HepG2 (cell line): ENCODE measurements around the gene MAP1LC3A. TPM values are rescaled to one million over a fixed set of nuclear protein-coding genes. Genes with fewer than 3 reads are reported as not detected.

Source experiments
- DNMT3B ChIP-seq: conservative IDR thresholded peaks from 2 replicates; pipeline ENCODE4 v1.6.1; 2016; ENCODE audit warnings: missing biosample characterization, control low read depth
- FOXK1 ChIP-seq: sonication (generic); formaldehyde crosslinking; IDR thresholded peaks from 2 replicates; pipeline ENCODE4 v1.4.0; 2020; ENCODE audit warnings: low read depth, missing genetic modification reagents, borderline replicate concordance
- GRHL1 ChIP-seq: sonication (generic); formaldehyde crosslinking; conservative IDR thresholded peaks from 2 replicates; pipeline ENCODE4 v1.8.0; 2022; ENCODE audit warnings: missing genetic modification reagents
- LRRFIP1 ChIP-seq: sonication (generic); formaldehyde crosslinking; conservative IDR thresholded peaks from 2 replicates; pipeline ENCODE4 v1.4.0; 2020; ENCODE audit warnings: missing genetic modification reagents
- NFIB ChIP-seq: sonication (generic); formaldehyde crosslinking; IDR thresholded peaks from 2 replicates; pipeline ENCODE4 v1.9.0; 2021; ENCODE audit warnings: missing genetic modification reagents, mild to moderate bottlenecking, borderline replicate concordance
- POLR2AphosphoS5 ChIP-seq: IDR thresholded peaks from 2 replicates; pipeline ENCODE4 v1.6.1; 2012; ENCODE audit warnings: low read depth, low read length
- RCOR2 ChIP-seq: IDR thresholded peaks from 2 replicates; pipeline ENCODE4 v1.6.1; 2016; ENCODE audit warnings: missing biosample characterization, missing genetic modification reagents
- RERE ChIP-seq: IDR thresholded peaks from 2 replicates; pipeline ENCODE4 v1.6.1; 2016; ENCODE audit warnings: low read depth, missing genetic modification reagents, missing compliant biosample characterization
- SPEN ChIP-seq: sonication (generic); formaldehyde crosslinking; IDR thresholded peaks from 2 replicates; pipeline ENCODE4 v1.5.1; 2020; ENCODE audit warnings: low read depth, mild to moderate bottlenecking, missing genetic modification reagents
- TFAP4 ChIP-seq: sonication (generic); IDR thresholded peaks from 2 replicates; pipeline ENCODE4 v1.6.1; 2016; ENCODE audit warnings: low read depth, borderline replicate concordance
- XRCC5 ChIP-seq: fragments of 200-400 bp; formaldehyde crosslinking; optimal IDR thresholded peaks from 2 replicates; pipeline ENCODE3; 2017; ENCODE audit warnings: mild to moderate bottlenecking, low read length
- ZNF12 ChIP-seq: sonication (generic); formaldehyde crosslinking; IDR thresholded peaks from 2 replicates; pipeline ENCODE4 v1.5.0; 2020; ENCODE audit warnings: missing genetic modification reagents
- ZNF121 ChIP-seq: sonication (generic); formaldehyde crosslinking; IDR thresholded peaks from 2 replicates; pipeline ENCODE4 v1.5.0; 2020; ENCODE audit warnings: mild to moderate bottlenecking, missing genetic modification reagents
- ZNF124 ChIP-seq: sonication (generic); formaldehyde crosslinking; IDR thresholded peaks from 2 replicates; pipeline ENCODE4 v1.4.0; 2020; ENCODE audit warnings: missing genetic modification reagents
- ZNF207 ChIP-seq: fragments of 450-650 bp; IDR thresholded peaks from 2 replicates; pipeline ENCODE4 v1.6.1; 2016; ENCODE audit warnings: antibody characterized with exemption, borderline replicate concordance
- ZNF543 ChIP-seq: sonication (generic); formaldehyde crosslinking; IDR thresholded peaks from 2 replicates; pipeline ENCODE4 v1.4.0; 2020; ENCODE audit warnings: mild to moderate bottlenecking, missing genetic modification reagents
- ZNF558 ChIP-seq: sonication (generic); formaldehyde crosslinking; IDR thresholded peaks from 2 replicates; pipeline ENCODE4 v1.9.0; 2022; ENCODE audit warnings: mild to moderate bottlenecking, missing genetic modification reagents, borderline replicate concordance
- ZNF589 ChIP-seq: sonication (generic); formaldehyde crosslinking; conservative IDR thresholded peaks from 2 replicates; pipeline ENCODE4 v1.8.0; 2022; ENCODE audit warnings: mild to moderate bottlenecking, moderate library complexity, missing genetic modification reagents
- polyA plus RNA-seq, 8 experiments: library from polyadenylated mRNA; depleted of rRNA in 3 of 8; stranded (reverse) in 7 of 8; unstranded in 1 of 8; fragments of >200 nt; fragmentation: Illumina TruSeq in 4 of 8; extraction: Trizol in 4 of 8; gene quantifications; 2 replicates each; pipeline versions ENCODE4 v1.2.1 to v1.2.3, GENCODE V29; 2011 to 2016; ENCODE audit warnings: low read depth in 4 of 8, missing spikeins in 1 of 8, mixed read lengths in 1 of 8; ENCODE audit not compliant: insufficient read depth in 1 of 8
- total RNA-seq, 5 experiments: library from RNA; depleted of rRNA; stranded (reverse); fragments of >200 nt; fragmentation: Illumina TruSeq; extraction: Trizol; gene quantifications; 2 replicates each; pipeline ENCODE4 v1.2.3, GENCODE V29; 2016; ENCODE audit warnings: low read depth in 1 of 5

MAP1LC3A gene
- total and polyA plus RNA-seq, 2 of the 13 experiments (the other 11 are each of a cell fraction or from before 2014, with no cell fraction given), result not detected

- TF ChIP-seq ZNF12 (CRISPR knock-in tag) (peak; percentile 46; the same call in 1 of the 2 replicates), TFAP4 (peak; percentile 43; the same call in 1 of the 2 replicates), ZNF589 (CRISPR knock-in tag) (no peak), RCOR2 (CRISPR knock-in tag) (no peak), RERE (CRISPR knock-in tag) (no peak), FOXK1 (CRISPR knock-in tag) (peak; percentile 46; the same call in 1 of the 2 replicates), ZNF207 (no peak), GRHL1 (CRISPR knock-in tag) (no peak), LRRFIP1 (CRISPR knock-in tag) (no peak), XRCC5 (peak; percentile 98), DNMT3B (no peak), ZNF558 (CRISPR knock-in tag) (no peak), ZNF124 (CRISPR knock-in tag) (peak; percentile 63; the same call in 1 of the 2 replicates), POLR2AphosphoS5 (0 out of 2 replicates have a peak, but pooled peaks have one; percentile 21), SPEN (CRISPR knock-in tag) (peak; percentile 33; the same call in 1 of the 2 replicates), ZNF543 (no peak), ZNF121 (CRISPR knock-in tag) (no peak), NFIB (CRISPR knock-in tag) (no peak)
Measured at GRCh38 chr20:34522969-34523871, 35.3 kb upstream of the MAP1LC3A start (continued).
